ENCODE measurements around the gene CRB2.

DNA sequence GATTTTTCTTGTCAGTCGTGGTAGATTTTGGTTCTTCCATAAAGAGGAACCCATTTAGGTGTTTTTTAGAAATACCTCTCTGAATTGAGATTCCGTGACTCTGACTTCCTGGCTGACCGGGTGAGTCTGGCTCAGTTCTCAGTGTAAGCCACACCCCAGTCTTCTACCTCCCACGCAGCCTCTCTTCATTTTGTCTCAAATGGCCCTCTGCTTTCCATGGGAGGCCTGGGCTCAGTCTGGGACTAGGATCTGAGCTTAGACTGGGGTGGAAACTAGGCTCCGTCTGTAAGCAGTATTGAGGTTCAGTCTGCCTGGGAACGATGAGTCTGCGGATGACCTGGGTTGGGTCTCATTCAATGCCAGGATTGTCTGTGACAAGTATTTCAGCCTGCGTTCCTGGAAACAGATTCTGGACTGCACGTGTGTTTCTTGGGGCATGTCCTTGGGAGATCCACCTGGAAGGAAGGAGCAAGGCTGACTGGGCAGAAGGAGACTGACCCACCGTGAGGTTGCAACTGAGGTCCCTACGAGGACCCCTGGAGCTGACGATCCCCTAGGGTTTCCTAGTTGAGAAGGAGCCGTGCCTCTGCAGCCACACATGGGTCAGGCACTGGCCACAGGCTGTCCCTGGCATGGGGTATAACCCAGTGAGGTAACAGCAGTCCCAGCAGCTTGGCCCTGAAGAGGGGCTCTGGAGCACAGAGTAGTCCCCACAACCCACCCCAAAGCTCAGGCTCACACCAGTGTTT is 12.4 kb upstream of the CRB2 start:
- TF ChIP-seq CTCF (conservative IDR thresholded peaks at IDR 0.05 in 1 of 2, IDR thresholded peaks at IDR 0.05 in 1 of 2; ENCODE audit: low read depth in 1 of 2, low read length in 2 of 2) = no peak
- no peak for TF ChIP-seq EZH2 (IDR thresholded peaks at IDR 0.05; ENCODE audit: low read length, missing control alignments)

Data from fibroblast of lung (primary cell).